ENCODE results near the gene ITFG2.

DNA sequence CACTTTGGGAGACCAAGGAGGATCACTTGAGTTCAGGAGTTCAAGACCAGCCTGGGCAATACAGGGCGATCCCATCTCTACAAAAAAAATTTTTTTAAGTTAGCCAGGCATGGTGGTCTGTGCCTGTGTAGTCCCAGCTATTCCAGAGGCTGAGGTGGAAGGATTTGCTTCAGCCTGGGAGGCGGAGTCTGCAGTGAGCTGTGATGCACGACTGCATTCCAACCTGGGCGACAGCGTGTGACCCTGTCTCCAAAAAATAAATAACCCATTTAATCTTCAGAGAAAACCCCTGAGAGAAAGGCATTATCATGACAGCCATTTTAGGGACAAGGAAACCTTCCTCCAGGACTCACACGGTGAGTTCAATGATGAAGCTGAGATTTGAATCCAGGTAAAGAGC lies 21.4 kb upstream of the ITFG2 start:
- TF ChIP-seq POLR2A (IDR thresholded peaks at IDR 0.05) = no peak
- TF ChIP-seq, protein P1, sequence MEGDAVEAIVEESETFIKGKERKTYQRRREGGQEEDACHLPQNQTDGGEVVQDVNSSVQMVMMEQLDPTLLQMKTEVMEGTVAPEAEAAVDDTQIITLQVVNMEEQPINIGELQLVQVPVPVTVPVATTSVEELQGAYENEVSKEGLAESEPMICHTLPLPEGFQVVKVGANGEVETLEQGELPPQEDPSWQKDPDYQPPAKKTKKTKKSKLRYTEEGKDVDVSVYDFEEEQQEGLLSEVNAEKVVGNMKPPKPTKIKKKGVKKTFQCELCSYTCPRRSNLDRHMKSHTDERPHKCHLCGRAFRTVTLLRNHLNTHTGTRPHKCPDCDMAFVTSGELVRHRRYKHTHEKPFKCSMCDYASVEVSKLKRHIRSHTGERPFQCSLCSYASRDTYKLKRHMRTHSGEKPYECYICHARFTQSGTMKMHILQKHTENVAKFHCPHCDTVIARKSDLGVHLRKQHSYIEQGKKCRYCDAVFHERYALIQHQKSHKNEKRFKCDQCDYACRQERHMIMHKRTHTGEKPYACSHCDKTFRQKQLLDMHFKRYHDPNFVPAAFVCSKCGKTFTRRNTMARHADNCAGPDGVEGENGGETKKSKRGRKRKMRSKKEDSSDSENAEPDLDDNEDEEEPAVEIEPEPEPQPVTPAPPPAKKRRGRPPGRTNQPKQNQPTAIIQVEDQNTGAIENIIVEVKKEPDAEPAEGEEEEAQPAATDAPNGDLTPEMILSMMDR (IDR thresholded peaks at IDR 0.05) = no peak
